WI38 (cell line): ENCODE results near the gene BTBD7.

Source experiments
- H3K4me3 ChIP-seq: 2 replicates; pipeline ENCODE4 v1.5.1; 2011; ENCODE audit warnings: low read depth, mild to moderate bottlenecking, control low read depth, low read length
- CTCF ChIP-seq: IDR thresholded peaks from 2 replicates; pipeline ENCODE4 v1.5.1; 2012; ENCODE audit warnings: low read depth, mild to moderate bottlenecking, control low read depth, low read length

The BTBD7 gene

DNA sequence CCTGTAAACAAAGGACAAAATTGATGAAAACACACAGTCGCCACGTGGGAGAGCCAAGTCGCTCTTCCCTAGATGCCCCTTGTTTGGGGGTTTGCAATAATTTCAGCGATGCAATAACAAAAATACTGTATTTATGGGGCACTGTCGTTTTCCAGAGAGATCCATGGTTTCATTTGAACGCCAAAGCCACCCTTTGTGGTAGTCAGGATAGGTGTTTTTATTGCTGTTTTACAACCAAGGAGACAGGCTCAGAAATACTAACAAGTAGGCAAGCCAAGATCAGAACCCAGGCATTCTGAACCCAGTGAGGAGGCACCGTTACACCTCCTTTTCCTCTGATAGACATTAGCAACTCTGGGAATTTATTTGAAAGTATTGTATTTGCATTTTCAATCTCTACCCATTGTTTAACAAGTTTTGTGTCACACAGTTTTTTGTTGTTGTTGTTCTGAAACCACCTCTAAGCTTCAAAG is 831 bp upstream of the BTBD7 start:
- H3K4me3 ChIP-seq = peak overlapping the region; percentile 64
- TF ChIP-seq CTCF = no peak

DNA sequence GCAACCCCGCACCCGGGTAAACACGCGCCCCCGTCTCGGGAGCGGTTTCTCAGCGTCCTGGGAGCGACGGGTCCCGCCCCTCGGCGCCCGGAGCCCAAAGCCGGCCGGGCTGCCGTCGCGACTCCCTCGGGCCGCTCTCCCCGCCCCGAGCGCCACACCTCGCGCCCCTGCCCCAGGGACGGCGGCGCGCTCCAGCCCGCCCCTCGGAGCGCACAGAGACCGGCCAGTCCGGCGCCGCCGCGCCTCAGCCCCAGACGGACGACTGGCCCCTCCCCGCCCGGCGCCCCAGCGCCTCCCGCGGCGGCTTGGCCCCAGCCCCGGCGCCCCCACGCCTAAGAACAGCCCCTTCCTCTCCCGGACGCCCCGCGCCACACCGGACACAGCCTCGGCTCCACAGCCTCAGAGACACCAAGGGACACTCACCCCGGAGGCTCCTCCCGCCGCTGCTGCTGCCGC is 411 bp downstream of the BTBD7 start:
- H3K4me3 ChIP-seq = peak overlapping the region; percentile 65
- no peak for TF ChIP-seq CTCF

DNA sequence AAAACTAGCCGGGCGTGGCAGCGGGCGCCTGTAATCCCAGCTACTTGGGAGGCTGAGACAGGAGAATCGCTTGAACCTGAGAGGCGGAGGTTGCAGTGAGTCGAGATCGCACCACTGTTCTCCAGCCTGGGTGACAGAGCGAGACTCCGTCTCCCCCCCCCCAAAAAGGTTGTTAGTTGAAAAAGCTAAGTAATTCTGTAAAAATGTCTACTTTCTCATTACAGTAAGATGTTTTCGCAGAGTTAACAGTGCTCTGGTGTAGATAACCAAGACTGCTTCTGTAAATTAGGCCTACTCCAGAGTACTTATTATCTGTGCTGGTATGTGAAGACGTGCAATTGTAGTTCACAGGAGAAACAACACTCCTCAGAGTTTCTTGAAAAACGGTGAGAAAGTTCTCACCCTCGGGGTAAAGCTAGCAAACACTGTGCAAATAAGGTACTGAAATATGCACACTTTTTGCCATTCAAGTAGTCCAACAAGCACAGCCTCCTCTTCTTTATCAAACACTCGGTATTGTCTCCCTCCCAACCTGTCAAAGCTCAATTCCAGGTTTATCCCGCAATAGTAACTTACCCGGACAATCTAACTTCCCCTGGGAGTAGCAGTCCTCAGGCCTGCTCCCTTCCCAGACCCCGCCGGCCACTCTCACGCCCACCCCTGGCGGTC is 974 bp downstream of the BTBD7 start:
- TF ChIP-seq CTCF = no peak
- H3K4me3 ChIP-seq = peak overlapping the region; percentile 65

- H3K4me3 ChIP-seq = peak overlapping the region; percentile 65
- TF ChIP-seq CTCF = no peak
Observed at GRCh38 chr14:93331002-93331727, 1.7 kb downstream of the BTBD7 start.

DNA sequence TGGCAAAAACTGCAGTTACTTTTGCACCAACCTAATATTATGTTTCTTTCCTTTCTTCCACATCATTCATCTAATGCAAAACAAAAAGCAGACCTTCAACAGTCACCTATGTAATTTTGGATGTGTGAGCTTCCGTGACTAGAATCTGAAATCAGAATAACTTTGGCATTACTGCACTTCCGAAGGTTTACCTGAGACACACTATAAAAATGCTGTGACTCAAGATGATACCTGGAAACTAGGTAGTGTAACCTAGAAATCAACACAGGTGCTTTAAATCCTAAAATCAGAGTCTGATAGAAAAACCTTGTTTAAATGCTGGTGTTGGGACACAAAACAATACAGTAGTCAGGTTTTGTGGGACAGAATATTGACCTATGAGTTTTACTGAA is 2.2 kb downstream of the BTBD7 start:
- H3K4me3 ChIP-seq = no peak overlapping the region
- TF ChIP-seq CTCF = no peak

DNA sequence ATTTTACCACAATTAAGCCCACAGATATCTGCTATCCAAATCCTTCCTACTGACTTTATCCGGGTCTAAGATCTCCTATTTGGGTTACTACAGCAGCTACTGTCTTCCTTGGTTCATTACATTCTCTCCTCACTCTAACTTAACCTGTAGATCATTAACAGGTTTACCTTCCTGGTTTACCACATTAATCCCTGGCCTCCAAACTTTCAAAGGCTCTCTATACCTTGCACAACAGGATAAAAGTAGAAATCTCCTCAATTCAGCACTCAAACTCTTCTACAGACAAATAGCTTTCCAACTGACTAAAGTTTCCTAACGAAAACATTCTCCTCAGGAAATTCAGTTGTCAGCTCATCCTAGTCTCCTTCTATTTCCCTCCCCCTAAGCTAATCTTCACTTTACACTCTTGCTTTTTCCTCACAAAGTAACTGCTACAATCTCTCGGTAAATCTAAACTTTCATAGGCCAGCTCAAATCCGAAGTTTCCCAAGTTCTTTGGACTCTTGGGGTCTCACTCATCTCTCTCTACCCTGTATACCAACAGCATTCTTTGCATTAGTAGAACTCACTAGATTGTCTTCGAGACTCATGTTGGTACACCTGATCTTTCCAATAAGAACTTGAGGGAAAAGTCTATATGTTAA is 2.7 kb downstream of the BTBD7 start:
- TF ChIP-seq CTCF = no peak
- no peak overlapping the region for H3K4me3 ChIP-seq

DNA sequence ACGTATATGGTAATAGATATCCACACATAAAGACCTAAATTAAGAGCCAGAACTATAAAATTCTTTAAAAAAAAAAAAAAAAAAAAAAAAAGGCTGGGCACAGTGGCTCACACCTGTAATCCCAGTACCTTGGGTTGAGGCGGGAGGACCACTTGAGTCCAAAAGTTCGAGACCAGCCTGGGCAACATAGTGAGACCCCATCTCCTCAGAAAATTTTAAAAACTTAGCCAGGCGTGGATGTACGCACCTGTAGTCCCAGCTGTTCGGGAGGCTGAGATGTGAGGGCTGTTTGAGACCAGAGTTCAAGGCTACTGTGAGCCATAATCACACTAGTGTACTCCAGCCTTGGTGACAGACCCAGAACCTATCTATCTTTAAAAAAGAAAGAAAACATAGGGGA is 4.3 kb downstream of the BTBD7 start:
- no peak for TF ChIP-seq CTCF
- H3K4me3 ChIP-seq = no peak overlapping the region
